T1000 (cell line): Measurements from ENCODE around the gene CCDC152.
"Not testable (repeated sequence)": the region's sequence is repeated elsewhere in the genome, so short reads cannot be mapped to it uniquely, and the experiment has no call there.

ENCODE experiments used
- DNase-seq: peaks from one replicate; lab custom pipeline; 2025; ENCODE audit warnings: mixed read lengths; lab: John Stamatoyannopoulos, UW

The CCDC152 gene, protein sequence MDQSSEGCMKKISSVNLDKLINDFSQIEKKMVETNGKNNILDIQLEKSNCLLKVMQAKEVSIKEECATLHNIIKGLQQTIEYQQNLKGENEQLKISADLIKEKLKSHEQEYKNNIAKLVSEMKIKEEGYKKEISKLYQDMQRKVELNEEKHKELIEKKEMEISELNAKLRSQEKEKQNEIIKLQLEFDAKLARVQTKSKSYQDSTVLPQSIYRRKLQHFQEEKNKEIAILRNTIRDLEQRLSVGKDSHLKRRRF

DNA sequence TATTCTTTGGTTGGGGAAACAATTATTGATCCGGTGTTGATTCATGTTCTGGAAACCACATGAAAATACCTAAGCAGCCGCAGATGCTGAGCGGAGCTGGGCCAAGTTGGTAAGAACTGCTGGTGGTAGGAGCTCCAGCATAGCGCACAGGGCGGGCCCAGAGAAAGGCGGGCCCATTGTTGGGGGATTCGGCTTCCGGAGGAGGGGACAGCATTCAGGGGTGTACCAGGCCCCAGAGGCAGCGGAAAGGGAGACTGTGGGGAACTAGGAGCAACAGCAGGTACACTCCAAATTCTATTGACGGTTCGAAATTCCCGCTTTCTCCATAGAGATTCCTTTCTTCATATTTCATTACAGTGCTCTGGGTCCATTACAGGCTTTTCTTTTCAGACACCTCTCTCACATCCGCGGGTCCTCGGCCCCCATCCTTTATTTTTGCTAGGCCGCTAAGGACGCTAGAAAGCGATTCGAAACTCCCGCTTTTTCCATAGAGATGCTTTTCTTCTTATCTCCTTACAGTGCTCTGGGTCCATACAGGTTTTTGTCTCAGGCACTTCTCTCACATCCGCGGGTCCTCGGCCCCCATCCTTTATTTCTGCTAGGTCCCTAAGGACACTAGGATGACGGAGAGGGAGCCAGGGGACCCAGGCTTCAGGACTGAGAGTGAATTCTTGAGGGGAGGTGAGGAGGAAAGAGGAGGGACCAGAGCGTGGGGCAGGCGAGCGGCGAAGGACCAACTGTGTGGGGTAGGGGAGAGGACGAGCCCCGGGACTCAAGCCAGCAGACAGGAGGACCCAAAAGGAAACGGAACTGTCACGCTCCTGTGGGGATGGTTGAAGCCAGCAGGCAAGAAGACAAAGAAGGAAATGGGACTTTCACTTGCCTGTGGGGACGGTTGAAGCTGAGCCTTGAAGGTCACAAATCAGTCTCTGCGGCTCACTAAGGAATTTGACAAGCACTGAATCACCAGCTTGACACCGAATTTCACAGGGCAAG is at the start of gene CCDC152:
TSS of gene CCDC152 (plus strand) at position 213 of the 996 bp plus-strand sequence. CDS start 2,304 bp downstream, outside the sequence.
- no peak for DNase-seq

DNA sequence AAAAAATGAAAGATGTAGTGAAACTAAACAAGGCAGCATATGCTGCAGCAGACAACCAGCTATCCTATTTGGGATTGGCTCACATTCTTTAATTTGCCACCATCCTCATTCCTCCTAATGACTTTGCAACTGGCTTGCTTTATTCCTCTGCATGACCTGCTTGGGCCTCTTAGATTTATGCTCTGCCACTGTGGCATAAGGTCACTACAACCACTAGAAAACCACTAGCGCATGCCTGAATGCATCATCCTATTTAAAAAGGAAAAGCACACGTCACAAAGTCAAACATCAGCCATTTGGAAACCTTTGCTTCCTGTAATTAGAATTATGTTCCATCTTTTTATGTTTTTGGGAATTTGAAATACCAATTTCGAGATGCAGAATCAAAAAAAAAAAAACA is 40.8 kb upstream of the CCDC152 start:
- DNase-seq = no peak

DNA sequence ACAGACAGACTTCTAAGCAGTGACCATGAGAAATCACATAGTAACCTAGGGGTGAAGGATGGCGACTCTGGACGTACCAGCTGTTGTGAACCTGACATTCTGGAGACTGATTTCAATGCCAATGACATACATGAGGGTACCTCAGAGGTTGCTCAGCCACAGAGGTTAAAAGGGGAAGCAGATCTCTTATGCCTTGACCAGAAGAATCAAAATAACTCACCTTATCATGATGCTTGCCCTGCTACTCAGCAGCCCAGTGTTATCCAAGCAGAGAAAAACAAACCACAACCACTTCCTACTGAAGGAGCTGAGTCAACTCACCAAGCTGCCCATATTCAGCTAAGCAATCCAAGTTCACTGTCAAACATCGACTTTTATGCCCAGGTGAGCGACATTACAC is 38.0 kb upstream of the CCDC152 start:
- DNase-seq = no peak

GRCh38 chr5:42719034-42719433 is 37.6 kb upstream of the CCDC152 start:
- no peak for DNase-seq

GRCh38 chr5:42720251-42720650 is 36.4 kb upstream of the CCDC152 start:
- no peak for DNase-seq

GRCh38 chr5:42721484-42721883 is 35.1 kb upstream of the CCDC152 start:
- no peak for DNase-seq

- DNase-seq = not testable (repeated sequence)
Observed at GRCh38 chr5:42734531-42735058, 22.0 kb upstream of the CCDC152 start.

DNA sequence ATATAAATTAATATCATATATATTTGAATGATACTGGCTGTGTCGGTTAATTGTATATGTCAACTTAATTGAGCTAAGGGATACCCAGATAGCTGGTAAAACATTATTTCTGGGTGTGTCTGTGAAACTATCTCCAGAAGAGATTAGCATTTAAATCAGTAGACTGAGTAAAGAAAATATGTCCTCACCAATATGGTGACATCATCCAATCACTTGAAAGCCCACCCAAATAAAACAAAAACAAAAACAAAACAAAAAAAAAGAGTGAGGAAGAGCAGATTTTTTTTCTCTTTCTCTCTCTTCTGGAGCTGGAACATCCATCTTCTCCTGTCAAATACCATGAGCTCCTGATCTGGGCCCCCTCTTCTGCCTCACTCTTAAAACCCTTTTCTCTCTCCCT is 15.7 kb upstream of the CCDC152 start:
- no peak for DNase-seq

- no peak for DNase-seq
Observed at GRCh38 chr5:42745426-42745825, 11.2 kb upstream of the CCDC152 start.

DNA sequence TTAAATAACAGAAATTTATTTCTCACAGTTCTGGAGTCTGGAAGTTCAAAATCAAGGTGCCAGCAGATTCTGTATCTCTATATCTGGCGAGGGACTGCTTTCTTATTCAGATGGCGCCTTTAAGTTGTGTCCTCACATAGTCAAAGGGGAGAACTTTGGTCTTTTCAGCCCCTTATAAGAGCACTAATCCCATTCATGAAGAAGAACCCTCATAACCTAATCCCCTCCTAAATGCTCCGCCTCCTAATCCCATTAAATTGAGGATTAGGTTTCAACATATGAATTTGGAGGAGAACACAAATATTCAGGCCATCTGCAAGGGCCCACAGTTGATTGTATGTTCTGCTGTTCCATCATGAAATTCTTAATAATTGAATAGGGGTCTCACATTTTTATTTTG is 10.8 kb upstream of the CCDC152 start:
- no peak for DNase-seq

GRCh38 chr5:42749020-42749419 is 7.6 kb upstream of the CCDC152 start:
- no peak for DNase-seq

DNA sequence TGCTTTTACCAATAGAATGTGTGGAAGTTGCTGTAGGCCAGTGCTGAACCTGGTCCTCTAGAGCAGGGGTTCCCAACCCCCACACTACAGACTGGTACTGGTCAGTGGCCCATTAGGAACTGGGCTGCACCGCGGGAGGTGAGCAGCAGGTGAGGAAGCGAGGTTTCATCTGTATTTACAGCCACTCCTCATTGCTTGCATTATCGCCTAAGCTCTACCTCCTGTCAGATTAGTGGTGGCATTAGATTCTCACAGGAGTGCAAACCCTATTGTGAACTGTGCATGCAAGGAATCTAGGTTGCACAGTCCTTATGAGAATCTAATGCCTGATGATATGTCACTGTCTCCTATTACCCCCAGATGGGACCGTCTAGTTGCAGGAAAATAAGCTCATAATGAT is 6.1 kb upstream of the CCDC152 start:
- DNase-seq = no peak

DNA sequence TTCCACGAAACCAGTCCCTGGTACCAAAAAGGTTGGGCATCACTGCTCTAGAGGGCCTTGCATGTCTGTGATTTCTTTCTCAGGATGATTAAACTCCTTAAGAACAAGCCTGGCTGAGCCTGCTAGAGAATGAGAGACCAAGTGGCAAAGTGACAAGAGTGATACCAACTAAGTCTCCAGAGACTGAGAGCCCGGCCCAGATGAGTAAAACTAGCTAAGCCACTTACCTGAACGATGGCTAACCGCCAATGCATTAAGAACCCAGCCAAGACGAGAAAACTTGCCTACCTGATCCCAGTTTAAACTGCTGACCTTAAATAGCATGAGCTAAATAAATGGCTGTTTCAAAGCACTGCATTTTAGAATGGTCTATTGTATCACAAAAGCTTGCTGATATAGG is 5.6 kb upstream of the CCDC152 start:
- DNase-seq = no peak

DNA sequence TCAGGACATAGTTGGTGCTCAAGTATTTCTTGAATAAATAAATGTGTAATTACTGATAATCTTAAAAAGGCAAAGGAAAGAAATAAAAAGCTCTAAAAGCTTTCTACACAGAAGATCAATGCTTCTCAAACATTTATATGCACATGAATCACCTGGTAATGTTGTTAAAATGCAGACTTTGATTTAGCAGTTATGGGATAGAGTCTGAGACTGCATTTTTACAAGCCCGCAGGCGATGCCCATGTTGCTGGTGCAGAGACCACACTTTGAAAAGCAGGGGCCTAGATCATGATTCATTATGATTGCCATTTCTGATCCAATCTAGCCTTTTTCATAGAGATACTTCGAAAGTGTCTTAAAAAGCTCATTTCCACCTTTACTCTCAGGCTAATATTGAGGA is 3.5 kb upstream of the CCDC152 start:
- DNase-seq = no peak

GRCh38 chr5:42759456-42759855 is 2.8 kb downstream of the CCDC152 start:
- no peak for DNase-seq

DNA sequence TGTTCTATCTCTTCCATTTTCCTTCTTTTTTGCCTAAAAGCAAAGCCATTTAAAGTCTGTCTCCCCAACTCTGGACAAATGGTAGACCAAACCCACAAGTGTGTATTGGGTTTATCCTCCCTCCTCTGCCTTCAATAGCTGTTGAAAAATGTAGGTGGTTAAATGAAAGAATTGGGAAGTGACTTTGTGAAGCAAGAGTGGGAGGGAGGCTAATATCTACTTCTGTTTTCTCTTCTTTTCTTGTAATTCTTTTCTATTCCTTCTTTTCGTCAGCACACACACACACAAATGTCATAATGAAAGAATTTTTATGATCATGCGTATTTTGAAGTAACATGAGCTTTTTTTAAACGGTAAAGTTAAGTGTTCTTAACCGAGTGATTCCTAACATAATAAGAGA is 3.8 kb downstream of the CCDC152 start:
- DNase-seq = no peak

- DNase-seq = no peak
Observed at GRCh38 chr5:42761791-42762190, 5.2 kb downstream of the CCDC152 start.

DNA sequence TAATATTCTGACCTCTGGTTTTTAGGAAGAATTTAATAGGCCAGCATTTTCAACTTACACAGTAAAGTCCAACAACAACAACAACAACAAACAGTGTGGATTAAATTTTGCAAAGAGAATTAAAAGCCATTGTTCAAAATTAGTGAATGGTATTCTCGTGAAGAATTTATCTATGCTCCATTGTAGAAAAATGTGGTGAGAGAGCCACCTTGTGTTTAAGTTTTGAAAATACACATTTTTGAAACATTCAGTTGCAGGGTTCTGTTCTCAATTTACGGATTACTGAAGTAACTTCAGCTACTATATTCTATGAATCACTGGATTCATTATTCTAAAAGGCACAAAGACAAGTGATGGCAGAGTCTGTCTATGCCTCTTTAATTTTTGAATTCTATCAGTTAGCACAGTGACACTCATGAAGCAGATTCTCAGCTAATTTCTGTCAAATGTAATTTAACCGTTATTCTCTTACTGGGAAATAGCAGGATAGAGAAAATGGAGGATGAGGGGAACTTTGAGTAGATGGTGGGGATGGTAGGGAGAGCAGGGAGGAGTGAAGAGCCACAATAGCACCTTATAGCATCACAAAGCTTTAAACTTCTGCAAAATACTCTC is 11.0 kb downstream of the CCDC152 start:
- no peak for DNase-seq

DNA sequence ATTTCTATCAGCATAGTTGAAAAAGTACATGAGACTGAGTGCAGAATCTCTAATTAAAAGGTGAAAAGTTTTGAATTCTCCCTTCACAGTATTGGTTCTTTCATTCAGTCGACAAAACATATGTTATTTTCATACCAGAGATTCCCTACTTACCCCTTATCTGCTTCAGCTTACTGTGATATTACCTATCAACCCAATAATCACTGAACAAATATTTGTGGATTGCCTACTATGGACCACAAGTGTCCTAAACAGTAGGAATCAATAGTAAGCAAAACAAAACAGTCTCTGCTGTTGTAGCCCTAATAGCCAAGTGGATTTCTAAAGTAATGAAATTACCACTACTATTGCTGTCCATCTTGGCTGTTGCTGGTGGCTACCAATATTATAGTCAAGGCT is 11.5 kb downstream of the CCDC152 start:
- no peak for DNase-seq

DNA sequence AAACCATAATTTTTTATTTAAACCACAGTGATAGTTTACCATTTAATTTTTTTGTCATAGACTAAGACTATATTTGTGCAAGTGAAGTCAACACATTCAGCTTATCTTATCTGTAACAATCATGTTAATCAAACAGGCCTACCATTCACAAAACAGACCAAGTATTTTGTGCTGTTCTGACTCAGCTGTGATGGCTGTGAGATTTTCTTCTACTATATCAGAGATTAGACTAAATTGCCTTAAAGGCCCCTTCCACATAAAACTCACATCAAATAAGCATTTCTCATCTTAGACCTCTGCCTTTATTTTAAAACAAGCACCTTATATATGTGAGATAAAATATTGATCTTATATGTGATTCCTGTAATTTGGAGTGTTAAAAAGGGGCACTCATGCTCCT is 13.4 kb downstream of the CCDC152 start:
- DNase-seq = no peak

GRCh38 chr5:42772265-42772993 is 15.8 kb downstream of the CCDC152 start:
- no peak for DNase-seq

DNA sequence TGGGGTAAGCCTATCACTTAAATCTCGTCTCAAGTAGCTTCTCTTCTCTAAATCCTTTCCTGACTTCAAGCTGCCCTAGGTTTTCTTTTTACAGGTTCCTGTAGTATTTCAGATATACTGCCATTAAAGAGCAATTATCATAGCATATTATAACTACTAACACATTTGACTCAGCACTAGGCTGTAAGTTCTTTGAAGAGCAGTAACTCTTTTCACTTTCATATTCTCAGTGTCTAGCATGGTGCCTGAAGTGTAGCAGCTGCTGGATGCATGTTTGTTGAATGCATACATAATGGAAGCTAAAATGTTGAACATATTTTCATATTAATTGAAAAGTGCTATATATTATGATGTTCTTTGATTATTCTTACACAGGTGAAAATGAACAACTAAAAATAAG is 22.5 kb downstream of the CCDC152 start:
- no peak for DNase-seq
